NCI-H510A treated with DMSO at 0.1 percent for 48 hours (cell line): ENCODE measurements around the gene COL28A1.
"Not testable (repeated sequence)": the region's sequence is repeated elsewhere in the genome, so short reads cannot be mapped to it uniquely, and the experiment has no call there.

ENCODE experiments used
- DNase-seq: peaks from one replicate; lab custom pipeline; 2025; lab: John Stamatoyannopoulos, UW

Gene COL28A1

DNA sequence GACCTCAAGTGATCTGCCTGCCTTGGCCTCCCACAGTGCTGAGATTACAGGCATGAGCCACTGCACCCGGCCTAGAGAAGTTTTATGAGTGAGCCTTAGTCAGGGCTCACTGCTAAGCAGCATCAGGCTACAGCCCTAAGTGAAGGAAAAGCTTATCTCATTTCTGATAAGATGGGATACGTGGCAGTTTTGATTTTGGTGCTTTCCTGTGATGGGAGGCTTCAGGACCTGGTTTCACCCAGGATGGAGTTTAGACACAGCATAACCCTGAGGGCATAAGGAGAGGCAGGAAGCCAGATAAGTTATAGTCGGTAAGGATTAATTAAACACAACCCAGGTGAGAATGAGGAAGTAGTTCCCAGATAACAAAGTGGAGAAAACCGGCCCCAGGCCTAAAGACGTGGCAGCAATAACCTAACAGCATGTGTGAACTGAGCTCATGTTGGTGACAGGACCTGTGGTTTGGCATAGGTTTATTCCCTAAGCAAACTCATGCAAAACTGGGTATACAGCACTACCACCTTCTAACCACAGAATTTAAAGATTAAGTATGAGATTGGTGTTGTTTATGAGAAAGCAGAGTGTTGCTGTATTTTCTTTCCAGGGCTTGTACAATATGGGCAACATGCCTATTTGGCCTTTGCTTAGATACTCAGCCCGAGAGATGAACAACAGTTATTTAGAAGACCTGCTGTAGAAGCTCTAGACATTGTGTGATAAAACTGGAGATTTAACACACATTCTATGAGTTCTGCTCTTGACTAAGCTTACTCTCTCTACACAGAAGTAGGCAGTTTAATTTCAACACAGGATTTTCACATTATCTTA lies 119.4 kb downstream of the COL28A1 start:
- DNase-seq = no peak

DNA sequence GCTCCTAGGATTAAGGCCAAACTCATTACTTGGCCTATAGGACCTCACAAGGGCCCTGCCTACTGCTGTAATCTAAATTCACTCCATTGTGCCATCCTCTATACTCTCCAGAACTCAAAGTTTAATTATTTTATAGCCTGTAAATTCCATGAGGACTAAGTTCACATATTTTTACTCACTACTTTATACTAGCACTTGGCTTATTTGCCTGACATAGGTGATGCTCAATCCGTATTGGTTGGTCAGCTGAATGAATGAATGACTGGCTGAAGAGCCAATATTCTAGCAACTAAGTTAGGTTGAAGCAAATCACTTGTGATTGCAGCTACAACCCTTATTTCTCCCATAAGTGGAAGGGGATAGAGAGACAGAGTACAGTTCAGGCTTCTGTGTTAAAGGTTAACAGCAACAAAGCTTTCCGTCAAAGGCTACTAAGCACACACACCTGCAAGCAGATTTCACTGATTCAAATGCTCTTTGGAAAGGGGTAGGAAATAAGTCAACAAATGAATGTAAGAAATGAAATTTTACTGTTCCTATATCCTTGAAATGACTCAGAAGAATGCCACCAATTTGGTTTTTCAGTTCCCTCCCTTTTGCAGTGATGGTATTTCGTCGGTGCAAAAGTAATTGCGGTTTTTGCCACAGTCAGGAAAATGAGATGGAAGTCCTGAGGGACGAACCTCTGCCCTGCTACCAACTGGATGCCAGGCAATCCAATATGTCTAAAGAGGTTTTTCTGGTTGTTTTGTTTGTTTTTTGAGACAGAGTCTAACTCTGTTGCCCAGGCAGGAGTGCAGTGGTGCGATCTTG lies 120.7 kb downstream of the COL28A1 start:
- DNase-seq = no peak

DNA sequence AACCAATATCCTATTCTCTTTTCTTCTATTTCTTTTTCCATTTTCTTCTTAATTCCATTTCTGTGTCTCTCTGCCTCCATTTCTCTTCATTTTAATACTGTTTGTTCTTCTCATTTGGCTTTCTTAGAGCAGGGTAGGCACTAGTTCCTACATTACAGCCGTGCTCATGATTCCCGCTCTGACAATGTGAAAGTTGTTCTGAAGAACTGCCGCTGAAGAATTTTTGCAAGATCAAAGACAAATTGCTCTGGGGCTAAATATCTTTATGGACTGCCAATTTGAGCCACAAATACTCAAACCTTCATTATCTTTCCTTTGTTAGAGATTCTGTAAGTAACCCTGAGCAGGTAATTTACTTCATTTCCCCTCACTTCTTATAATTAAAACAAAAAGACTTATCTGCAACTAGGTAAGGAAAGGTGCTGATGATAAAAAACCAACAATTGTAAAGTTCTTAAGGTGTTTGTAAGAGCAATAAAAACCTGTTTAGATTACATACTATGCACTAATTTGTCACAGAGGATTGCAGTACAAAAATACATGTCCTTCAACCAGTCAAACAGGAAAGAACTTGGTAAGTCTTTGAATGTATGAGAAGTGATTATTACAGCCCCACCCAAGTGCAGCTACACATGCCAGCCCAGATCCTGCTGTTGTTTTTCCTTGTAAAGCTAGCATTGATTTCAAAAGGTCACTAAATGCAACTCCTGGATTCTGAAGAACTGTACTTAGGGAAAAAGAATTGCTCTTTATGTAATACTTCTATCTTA lies 127.5 kb downstream of the COL28A1 start:
- no peak for DNase-seq

DNA sequence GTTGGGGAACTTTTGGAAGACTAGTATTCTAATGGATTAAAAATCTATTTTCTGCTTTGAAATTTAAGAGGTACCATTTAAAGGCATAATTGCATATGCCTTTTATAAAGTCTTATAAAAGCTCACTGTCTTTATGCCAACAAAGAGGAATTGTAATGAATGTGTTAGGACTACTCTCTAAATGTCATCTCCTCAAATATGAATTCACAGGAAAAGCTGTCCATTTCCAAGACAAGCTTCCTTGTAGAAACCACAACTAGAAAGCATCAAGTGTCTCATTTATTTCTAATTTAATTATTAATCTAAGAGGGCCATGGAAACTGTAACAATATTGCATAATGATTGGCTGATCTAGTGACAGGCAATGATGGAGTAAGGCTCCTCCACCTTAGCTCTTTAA lies 130.2 kb downstream of the COL28A1 start:
- DNase-seq = no peak

DNA sequence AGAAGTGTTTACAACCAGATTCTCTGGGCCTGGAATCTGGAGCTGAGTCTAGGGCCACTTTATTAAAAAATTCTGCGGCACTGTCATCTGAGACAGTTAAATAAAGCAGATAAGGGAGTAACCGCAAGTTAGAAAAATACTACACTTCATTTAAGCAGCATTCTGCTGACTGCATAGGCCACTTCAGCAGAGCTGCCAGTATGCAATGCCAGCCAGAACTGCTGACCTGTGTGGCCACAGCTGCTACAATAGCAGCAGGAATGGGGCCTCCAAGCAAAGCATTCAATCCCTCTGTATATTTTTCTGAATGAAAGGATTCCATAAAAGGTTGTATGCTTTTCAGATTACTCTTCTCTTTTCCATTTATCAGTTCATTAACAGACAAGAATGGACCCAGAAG lies 136.0 kb downstream of the COL28A1 start:
- no peak for DNase-seq

DNA sequence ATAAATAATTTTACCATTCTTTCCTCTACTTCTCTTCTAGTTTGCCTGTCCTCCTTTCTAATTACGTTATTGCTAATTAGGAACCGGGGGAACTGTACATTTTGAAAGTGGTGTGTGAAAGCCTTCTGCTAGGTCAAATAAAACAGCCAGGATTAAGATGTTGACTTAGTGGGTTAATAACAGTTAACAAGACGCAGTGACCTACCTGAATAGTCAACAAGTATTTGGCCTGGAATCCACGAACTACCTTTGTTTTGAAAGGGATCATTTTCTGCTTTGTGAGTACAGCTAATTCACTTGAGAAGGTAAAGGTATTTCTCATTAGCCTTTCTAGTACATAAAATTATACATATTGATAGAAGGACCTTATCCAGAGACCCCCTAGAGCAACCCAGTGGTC lies 139.9 kb downstream of the COL28A1 start:
- no peak for DNase-seq

DNA sequence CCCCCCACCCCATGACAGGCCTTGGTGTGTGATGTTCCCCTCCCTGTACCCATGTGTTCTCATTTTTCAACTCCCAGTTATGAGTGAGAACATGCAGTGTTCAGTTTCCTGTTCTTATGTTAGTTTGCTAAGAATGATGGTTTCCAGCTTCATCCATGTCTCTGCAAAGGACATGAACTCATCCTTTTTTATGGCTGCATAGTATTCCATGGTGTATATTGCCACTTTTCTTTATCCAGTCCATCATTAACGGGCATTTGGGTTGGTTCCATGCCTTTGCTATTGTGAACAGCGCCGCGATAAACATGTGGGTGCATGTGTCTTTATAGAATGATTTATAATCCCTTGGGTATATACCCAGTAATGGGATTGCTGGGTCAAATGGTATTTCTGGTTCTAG lies 147.5 kb downstream of the COL28A1 start:
- DNase-seq = not testable (repeated sequence)

DNA sequence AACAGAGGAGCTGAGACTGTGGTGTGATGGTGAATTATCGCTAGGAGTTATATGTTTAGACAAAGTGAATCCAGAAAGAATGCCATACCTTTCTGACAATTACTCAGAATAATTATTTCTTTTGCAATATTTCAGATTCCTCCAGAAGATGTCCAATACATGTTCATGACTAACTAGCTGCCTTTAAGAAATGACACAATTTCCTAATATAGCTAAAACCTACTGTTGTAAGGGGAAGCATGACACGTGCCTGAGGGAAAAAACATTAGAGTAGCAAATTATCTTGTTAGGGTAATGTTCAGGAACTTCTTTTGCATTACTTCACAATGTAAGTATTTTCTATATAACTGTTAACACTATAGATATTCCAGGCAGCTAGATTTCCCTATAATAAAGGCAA lies 150.3 kb downstream of the COL28A1 start:
- DNase-seq = no peak

DNA sequence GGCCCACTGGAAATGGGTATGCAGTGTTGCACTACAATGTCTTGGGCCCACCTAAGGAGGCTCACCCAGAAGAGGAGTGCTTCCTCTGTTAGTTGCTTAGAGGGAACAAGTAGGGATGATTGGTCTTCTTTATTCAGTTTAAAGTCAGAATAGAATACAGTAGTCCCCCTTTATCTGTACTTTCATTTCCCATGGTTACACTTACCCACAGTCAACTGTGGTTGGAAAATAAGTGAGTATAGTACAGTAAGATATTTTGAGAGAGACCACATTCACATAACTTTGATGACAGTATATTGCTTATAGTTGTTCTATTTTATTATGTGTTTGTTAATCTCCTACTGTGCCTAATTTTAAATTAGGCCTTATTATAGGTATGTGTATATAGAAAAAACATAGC lies 151.4 kb downstream of the COL28A1 start:
- no peak for DNase-seq

DNA sequence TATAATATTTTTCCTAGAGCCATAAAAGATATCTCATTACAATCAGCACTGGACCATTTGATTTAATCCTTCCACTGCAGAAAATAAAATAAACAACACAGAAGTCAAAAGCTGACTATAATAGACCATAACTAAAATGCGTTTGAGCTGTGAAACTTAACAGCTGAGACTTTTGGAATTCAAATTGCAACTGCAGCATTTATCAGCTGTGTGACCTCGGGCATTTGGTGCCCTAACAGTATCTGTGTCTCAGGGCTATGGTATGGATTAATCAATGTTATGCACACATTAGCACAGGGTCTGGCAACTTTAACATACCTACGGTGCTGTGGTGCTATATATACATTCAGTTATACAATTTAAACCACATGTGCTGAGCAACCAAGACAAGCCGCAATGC lies 160.1 kb downstream of the COL28A1 start:
- no peak for DNase-seq

DNA sequence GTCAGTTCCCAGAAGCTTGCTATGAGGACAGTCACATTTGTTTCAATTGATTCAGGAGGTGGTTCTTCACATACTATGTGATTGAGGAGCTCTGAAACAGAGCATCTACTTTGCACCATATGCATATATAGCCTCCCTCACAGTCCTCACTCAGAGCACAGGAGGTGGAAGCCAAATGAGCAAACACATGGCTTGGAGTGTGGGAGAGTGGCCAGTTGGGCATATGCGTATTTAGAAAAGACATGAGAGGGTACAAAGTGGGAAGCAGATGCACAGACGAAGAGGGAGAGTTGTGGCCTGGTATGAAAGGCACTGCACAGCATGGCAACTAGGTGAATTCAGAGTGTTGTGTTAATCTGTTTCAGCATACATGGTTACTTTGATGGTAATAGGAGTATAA lies 165.6 kb downstream of the COL28A1 start:
- DNase-seq = no peak

DNA sequence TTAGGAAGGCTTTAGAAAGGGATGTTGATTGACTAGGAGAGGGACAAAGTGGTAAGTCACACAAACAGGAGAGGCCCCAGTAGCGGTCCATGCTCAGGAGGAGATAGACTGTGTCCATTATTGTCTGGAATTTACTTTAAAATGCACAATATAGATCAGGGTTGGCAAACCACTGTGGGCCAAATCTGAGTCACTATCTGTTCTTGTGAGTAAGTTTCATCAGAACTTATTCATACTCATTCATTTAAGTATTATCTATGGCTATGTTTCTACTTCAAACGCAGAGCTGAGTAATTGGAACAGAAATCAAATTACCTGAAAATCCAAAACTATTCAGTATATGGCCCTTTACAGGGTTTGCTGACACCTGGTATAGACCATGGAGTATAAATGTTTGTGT lies 166.5 kb downstream of the COL28A1 start:
- no peak for DNase-seq

DNA sequence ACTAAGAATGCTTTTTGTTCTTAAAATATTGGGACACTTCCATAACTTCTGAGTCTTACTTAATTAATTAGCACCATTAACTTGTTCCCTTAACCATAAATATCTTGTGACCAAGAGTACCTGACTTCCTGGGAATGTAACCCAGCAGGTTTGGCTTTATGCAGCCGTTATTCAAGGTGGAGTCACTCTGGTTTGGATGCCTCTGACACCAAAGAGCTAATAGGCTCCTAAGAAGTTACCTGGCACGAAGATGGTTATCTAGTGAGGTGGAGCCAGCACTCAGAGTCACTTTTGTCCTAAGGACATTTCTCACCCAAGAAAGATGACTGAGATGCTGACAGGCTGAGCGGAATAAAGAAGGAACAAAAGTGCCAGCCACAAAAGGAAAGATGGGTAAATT lies 181.0 kb downstream of the COL28A1 start:
- DNase-seq = no peak

DNA sequence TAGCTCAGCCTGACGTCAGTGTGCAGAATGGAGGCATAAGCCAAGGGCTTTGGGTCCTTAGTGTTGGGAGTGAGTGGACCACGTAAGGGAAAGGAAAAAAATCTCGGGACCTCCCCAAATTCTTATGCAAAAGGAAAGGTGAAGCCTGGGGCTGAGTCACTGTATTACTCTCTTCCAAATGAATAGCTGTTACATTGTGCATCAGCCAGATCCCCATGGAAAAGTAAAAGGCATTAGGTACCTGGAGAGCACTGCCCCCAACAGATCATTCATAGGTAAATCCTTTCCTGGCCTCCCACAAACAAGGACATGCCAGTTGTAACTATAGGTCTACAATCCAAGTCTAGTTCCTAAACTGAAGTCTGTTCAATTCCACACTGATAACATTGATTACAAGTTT lies 182.8 kb downstream of the COL28A1 start:
- DNase-seq = no peak

DNA sequence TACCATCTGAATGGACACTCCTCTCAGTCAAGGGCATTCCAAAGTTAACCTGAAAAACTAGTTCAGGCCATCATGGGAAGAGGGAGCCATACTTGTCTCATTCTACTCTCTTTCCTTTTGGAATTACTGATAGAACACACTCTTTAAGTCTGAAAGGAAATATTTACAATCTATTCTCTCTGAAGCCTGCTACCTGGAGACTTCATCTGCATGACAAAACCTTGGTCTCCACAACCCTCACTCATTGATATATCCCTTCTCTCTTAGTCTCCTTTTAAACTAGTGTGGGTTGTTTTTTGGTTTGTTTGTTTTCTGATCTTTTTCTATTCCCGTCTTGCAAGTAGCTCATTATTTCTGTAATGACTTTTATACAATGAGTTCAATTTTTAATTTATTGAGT lies 183.8 kb downstream of the COL28A1 start:
- no peak for DNase-seq

DNA sequence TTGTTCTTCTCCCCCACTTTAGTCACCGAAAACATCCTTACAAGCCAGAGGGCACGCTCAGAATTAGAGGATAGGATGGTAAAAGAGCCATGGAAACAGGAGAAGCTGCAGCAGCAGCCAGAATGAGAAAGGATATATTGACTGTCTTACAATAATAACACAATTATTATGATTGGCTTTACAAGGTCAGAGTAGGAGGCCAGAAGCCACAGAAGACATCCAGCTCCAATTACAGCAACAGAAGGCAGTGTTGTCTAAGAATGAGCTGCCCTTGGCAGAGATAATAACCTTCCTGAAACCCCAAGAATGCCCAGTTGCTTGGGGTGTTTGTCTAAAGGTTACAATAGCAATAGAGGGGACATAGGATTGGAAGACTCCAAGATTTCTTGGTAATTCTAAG lies 184.5 kb downstream of the COL28A1 start:
- no peak for DNase-seq

DNA sequence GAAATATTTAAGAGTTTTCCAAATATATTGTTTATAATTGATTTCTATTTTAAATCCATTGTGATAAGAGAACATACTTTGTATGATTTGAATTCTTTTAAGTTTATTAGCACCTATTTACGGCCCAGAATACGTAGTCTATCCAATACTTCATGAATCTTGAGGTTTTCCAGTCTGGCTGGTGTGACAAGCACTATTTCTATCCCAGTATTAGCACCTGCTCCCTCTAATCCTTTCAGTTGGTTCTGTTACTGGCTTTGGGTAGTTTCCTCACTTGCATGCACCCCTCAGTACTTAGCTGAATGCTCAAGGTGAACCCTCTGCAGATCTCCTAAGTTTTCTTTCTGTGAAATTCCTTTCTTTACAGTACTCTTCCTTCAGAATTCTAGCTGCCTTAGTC lies 186.5 kb downstream of the COL28A1 start:
- no peak for DNase-seq

DNA sequence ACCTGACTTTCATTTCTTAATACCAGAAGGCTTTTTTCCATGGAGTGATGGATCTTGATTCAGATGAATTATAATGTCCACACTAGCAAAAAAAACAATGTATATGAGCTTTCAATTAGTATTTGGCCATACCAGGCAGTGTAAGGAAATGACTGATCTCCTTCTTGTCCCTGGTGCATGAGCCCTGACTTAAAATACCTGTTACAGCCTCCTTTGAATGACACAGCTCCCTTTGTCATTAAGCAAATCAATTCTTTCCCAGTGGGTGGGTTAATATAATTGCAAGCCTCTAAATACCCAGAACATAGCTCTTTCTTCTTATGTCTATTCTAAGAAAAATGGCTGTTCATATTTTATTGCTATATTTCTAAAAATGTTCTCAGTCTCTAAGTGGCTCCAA lies 188.6 kb downstream of the COL28A1 start:
- DNase-seq = no peak

DNA sequence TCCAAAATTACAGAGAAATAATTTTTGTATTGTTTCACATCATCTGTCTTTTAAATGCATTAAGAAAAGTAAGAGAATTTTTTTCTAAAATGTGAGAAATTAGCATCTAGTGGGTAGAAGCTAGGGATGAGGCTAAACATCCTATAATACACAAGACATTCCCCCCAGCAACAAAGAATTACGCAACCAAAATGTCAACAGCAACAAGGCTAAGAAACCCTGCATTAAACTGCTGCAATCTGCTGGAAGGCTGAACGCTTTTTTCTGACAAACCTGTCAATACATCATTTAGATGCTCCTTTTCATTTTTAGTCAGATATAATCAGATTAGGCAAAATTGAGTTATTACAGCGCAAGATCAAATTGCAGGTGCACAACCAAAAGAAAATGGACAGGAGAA lies 191.1 kb downstream of the COL28A1 start:
- DNase-seq = no peak

DNA sequence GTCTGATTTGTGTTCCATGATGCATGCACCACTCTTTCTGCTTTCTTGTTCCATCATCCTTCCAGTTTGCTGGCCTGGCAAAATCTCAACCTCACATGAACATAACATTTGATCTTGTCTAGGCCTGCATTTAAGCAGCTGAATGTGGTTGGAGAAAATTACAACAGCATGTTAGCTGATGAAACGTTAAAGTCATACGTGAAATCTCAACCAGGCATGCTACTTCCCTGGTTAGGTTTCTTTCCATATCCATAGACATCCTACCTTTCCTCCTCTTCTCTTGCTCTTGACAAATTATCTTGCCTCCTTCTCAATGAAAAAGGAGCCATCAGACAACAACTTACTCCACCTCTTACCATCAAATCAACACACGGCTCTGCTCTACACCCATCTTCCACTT lies 199.8 kb downstream of the COL28A1 start:
- DNase-seq = no peak

DNA sequence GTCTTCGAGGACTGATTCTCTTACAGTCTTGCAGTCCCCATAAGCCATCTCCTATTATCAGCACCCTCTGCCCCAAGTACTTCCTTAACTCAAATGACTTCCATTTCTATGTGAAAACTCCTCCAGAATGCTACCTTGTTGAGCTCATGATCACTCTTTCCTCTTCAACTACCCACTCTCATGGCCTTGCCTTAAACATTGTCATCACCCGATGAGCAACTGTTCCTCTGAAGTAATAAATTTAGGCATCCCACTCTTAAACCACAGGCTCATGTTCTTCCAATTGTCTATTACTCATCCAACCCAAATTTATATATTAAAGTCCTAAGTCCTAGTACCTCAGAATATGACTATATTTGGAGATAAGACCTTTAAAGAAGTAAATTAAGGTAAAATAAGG lies 200.5 kb downstream of the COL28A1 start:
- no peak for DNase-seq

DNA sequence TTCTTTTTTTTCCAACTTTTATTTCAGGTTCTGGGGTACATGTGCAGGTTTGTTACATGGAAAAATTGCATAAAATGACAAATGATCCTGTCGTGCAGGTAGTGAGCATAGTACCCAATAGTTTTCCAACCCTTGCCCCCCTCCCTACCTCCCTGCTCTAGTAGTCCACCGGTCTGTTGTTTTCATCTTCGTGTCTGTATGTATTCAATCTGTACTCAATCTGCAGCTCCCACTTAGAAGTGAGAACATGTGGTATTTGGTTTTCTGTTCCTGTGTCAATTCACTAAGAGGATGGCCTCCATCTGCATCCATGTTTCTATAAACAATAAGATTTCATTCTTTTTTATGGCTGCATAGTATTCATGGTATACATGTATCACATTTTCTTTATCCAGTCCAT lies 202.1 kb downstream of the COL28A1 start:
- no peak for DNase-seq

DNA sequence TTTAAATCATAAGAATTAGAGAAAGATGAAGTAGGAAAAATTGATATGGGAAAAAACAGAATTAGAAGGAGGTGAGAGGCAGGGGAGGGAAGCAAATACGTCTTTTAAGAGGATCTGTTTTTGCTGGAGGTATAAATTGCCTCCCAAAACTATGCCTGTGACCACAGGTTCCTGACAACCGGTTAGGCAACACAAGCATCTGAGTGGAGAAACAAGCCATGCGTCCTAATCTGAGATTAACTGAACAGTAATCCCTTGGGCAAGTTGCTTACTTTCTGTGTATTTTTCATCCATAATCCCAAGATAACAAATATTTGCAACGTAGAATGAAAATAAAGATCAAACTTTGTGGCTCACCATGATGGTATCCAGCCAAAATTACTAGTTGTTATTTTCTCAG lies 204.2 kb downstream of the COL28A1 start:
- no peak for DNase-seq
